HEK293 (cell line): Measurements from ENCODE around the gene FAM3C.

ENCODE experiments used
- CTCF ChIA-PET: fragments of 350-600 bp; formaldehyde crosslinking; extraction: SDS; loops from one replicate; lab custom pipeline; 2021; ENCODE audit warnings: antibody characterized with exemption; lab: Yijun Ruan, JAX
- POLR2A ChIA-PET: fragments of 300-600 bp; formaldehyde crosslinking; extraction: SDS; loops from one replicate; lab custom pipeline; 2020; ENCODE audit warnings: antibody characterized with exemption, inconsistent platforms; lab: Yijun Ruan, JAX
- H3K27ac ChIP-seq: fragments of 200-500 bp; sonication (Bioruptor generic); 2 replicates; pipeline ENCODE4 v1.5.1; 2014; ENCODE audit warnings: low read depth, low read length, control low read depth, inconsistent platforms; ENCODE audit errors: extremely low read depth
- H3K36me3 ChIP-seq, 2 experiments: fragments of 200-500 bp in 1 of 2; sonication (Bioruptor generic) in 1 of 2; 1 replicate in 1 of 2; 2 replicates in 1 of 2; pipeline ENCODE4 v1.5.1; 2014 to 2017; ENCODE audit warnings: inconsistent platforms in 2 of 2, low read length in 2 of 2; ENCODE audit not compliant: control insufficient read depth in 2 of 2, insufficient read depth in 1 of 2
- H3K4me1 ChIP-seq: fragments of 200-500 bp; sonication (Bioruptor generic); 2 replicates; pipeline ENCODE4 v1.5.1; 2014; ENCODE audit warnings: mild to moderate bottlenecking, low read length, inconsistent platforms; ENCODE audit not compliant: control insufficient read depth, insufficient read depth
- H3K4me3 ChIP-seq: 2 replicates; pipeline ENCODE4 v1.5.1; 2011; ENCODE audit warnings: low read depth, mild to moderate bottlenecking, control low read depth, low read length, moderate library complexity
- H3K9me3 ChIP-seq: fragments of 200-500 bp; sonication (Bioruptor generic); 2 replicates; pipeline ENCODE4 v1.5.1; 2014; ENCODE audit warnings: low read depth, low read length, inconsistent platforms; ENCODE audit not compliant: control insufficient read depth, insufficient read depth
- GLI2 ChIP-seq: fragments of 450-650 bp; formaldehyde crosslinking; IDR thresholded peaks from 2 replicates; pipeline ENCODE4; 2017; ENCODE audit warnings: missing biosample characterization, missing genetic modification characterization, low read depth, borderline replicate concordance
- HOXC10 ChIP-seq: sonication (generic); formaldehyde crosslinking; IDR thresholded peaks from 2 replicates; pipeline ENCODE4 v1.8.1; 2023; ENCODE audit warnings: mild to moderate bottlenecking, missing genetic modification reagents
- REPIN1 ChIP-seq: fragments of 450-650 bp; formaldehyde crosslinking; IDR thresholded peaks from 2 replicates; pipeline ENCODE4 v1.5.1; 2017; ENCODE audit warnings: missing biosample characterization, missing genetic modification characterization, low read depth
- YY1 ChIP-seq: fragments of 450-650 bp; formaldehyde crosslinking; IDR thresholded peaks from 2 replicates; pipeline ENCODE4 v1.5.1; 2018; ENCODE audit warnings: missing biosample characterization, missing genetic modification characterization
- ZBTB21 ChIP-seq: fragments of 450-650 bp; formaldehyde crosslinking; IDR thresholded peaks from 2 replicates; pipeline ENCODE4 v1.5.1; 2017; ENCODE audit warnings: missing biosample characterization, missing genetic modification characterization
- ZBTB7A ChIP-seq: fragments of 450-650 bp; formaldehyde crosslinking; IDR thresholded peaks from 2 replicates; pipeline ENCODE4 v1.5.1; 2016; ENCODE audit warnings: low read depth, missing biosample characterization, missing genetic modification characterization
- ZFP69B ChIP-seq: fragments of 450-650 bp; formaldehyde crosslinking; IDR thresholded peaks from 2 replicates; pipeline ENCODE4 v1.5.1; 2016; ENCODE audit warnings: missing biosample characterization, missing genetic modification characterization
- ZNF112 ChIP-seq: fragments of 450-650 bp; formaldehyde crosslinking; IDR thresholded peaks from 2 replicates; pipeline ENCODE4 v1.5.0; 2017; ENCODE audit warnings: missing biosample characterization, missing genetic modification characterization
- ZNF114 ChIP-seq: fragments of 450-650 bp; formaldehyde crosslinking; IDR thresholded peaks from 2 replicates; pipeline ENCODE4 v1.5.0; 2017; ENCODE audit warnings: missing biosample characterization, missing genetic modification characterization
- ZNF146 ChIP-seq: fragments of 450-650 bp; formaldehyde crosslinking; IDR thresholded peaks from 2 replicates; pipeline ENCODE4 v1.5.1; 2016; ENCODE audit warnings: missing biosample characterization, missing genetic modification characterization
- ZNF175 ChIP-seq: fragments of 450-650 bp; formaldehyde crosslinking; IDR thresholded peaks from 2 replicates; pipeline ENCODE4 v1.5.1; 2016; ENCODE audit warnings: missing biosample characterization, missing genetic modification characterization
- ZNF24 ChIP-seq: fragments of 450-650 bp; formaldehyde crosslinking; IDR thresholded peaks from 2 replicates; pipeline ENCODE4 v1.5.1; 2016; ENCODE audit warnings: missing biosample characterization, missing genetic modification characterization
- ZNF302 ChIP-seq: fragments of 450-650 bp; formaldehyde crosslinking; IDR thresholded peaks from 2 replicates; pipeline ENCODE4 v1.5.1; 2016; ENCODE audit warnings: missing biosample characterization, missing genetic modification characterization, low read depth
- ZNF391 ChIP-seq: fragments of 450-650 bp; formaldehyde crosslinking; IDR thresholded peaks from 2 replicates; pipeline ENCODE4 v1.5.1; 2016; ENCODE audit warnings: low read depth, missing biosample characterization, missing genetic modification characterization, borderline replicate concordance
- ZNF394 ChIP-seq: fragments of 450-650 bp; formaldehyde crosslinking; IDR thresholded peaks from 2 replicates; pipeline ENCODE4 v1.5.1; 2016; ENCODE audit warnings: missing biosample characterization, missing genetic modification characterization, mild to moderate bottlenecking, moderate library complexity, borderline replicate concordance
- ZNF404 ChIP-seq: fragments of 450-650 bp; formaldehyde crosslinking; IDR thresholded peaks from 2 replicates; pipeline ENCODE4 v1.5.1; 2017; ENCODE audit warnings: missing biosample characterization, missing genetic modification characterization
- ZNF416 ChIP-seq: fragments of 450-650 bp; formaldehyde crosslinking; IDR thresholded peaks from 2 replicates; pipeline ENCODE4 v1.5.1; 2016; ENCODE audit warnings: missing biosample characterization, missing genetic modification characterization
- ZNF549 ChIP-seq: fragments of 450-650 bp; IDR thresholded peaks from 2 replicates; pipeline ENCODE4 v1.5.1; 2018; ENCODE audit warnings: missing biosample characterization, missing genetic modification characterization, mild to moderate bottlenecking, inconsistent platforms, moderate library complexity
- ZNF560 ChIP-seq: fragments of 450-650 bp; formaldehyde crosslinking; IDR thresholded peaks from 2 replicates; pipeline ENCODE4 v1.5.1; 2017; ENCODE audit warnings: missing biosample characterization, missing genetic modification characterization, borderline replicate concordance
- ZNF629 ChIP-seq: fragments of 450-650 bp; formaldehyde crosslinking; IDR thresholded peaks from 2 replicates; pipeline ENCODE4 v1.5.1; 2017; ENCODE audit warnings: missing biosample characterization, missing genetic modification characterization
- ZNF777 ChIP-seq: fragments of 450-650 bp; formaldehyde crosslinking; IDR thresholded peaks from 2 replicates; pipeline ENCODE4 v1.5.1; 2017; ENCODE audit warnings: missing biosample characterization, missing genetic modification characterization, borderline replicate concordance
- TF ChIP-seq, protein P1 (sequence below): IDR thresholded peaks from 2 replicates; pipeline ENCODE4 v1.6.1; 2011; ENCODE audit warnings: mild to moderate bottlenecking, low read depth, low read length, borderline replicate concordance
- TF ChIP-seq, protein P2 (sequence below): fragments of 450-650 bp; formaldehyde crosslinking; IDR thresholded peaks from 2 replicates; pipeline ENCODE4; 2016; ENCODE audit warnings: missing biosample characterization, missing genetic modification characterization
- TF ChIP-seq, protein P3 (sequence below): fragments of 450-650 bp; formaldehyde crosslinking; IDR thresholded peaks from 2 replicates; pipeline ENCODE4 v1.5.1; 2016; ENCODE audit warnings: missing biosample characterization, missing genetic modification characterization
- TF ChIP-seq, protein P4 (sequence below): fragments of 450-650 bp; formaldehyde crosslinking; IDR thresholded peaks from 2 replicates; pipeline ENCODE4 v1.5.1; 2016; ENCODE audit warnings: missing biosample characterization, missing genetic modification characterization
- TF ChIP-seq, protein P5 (sequence below): fragments of 450-650 bp; formaldehyde crosslinking; IDR thresholded peaks from 2 replicates; pipeline ENCODE4 v1.5.1; 2016; ENCODE audit warnings: missing biosample characterization, missing genetic modification characterization, low read depth
- TF ChIP-seq, protein P6 (sequence below): fragments of 450-650 bp; formaldehyde crosslinking; conservative IDR thresholded peaks from 2 replicates; pipeline ENCODE4 v1.5.1; 2016; ENCODE audit warnings: low read depth, missing biosample characterization, missing genetic modification characterization

Gene FAM3C

DNA sequence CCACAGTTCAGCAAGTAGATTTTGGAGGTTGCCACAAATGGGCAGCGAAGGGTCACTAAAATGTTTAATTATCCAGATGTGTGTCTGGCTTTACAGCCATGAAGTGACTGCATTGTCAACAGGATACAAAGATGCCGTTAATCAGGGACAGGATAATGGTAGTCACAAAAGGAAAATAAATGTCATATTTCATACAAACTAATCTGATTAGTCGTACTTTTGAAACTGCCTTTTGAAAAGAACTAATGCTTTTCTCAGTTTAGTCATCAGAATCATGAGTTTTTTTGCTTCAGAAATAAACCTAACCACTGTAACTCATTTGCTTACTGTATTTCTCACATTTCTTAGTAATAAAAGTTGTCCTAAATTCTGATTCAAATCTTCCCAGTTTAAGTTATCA is 89.5 kb downstream of the FAM3C start:
- no peak overlapping the region for H3K27ac ChIP-seq
- no peak overlapping the region for H3K4me3 ChIP-seq
- POLR2A ChIA-PET: no interaction called here
- no peaks in the 10 kb centered on the region for H3K4me1 ChIP-seq
- TF ChIP-seq YY1 (tag by site-specific recombination) (no peak), ZNF549 (tag by site-specific recombination) (no peak), ZNF146 (no peak), ZNF629 (tag by site-specific recombination) (no peak), HOXC10 (CRISPR knock-in tag) (no peak), ZNF416 (tag by site-specific recombination) (no peak), ZBTB7A (no peak), ZNF391 (tag by site-specific recombination) (no peak), REPIN1 (tag by site-specific recombination) (no peak), ZNF175 (tag by site-specific recombination) (no peak), ZNF24 (tag by site-specific recombination) (no peak), ZNF777 (no peak), ZNF394 (tag by site-specific recombination) (no peak)
- TF ChIP-seq, protein P1, sequence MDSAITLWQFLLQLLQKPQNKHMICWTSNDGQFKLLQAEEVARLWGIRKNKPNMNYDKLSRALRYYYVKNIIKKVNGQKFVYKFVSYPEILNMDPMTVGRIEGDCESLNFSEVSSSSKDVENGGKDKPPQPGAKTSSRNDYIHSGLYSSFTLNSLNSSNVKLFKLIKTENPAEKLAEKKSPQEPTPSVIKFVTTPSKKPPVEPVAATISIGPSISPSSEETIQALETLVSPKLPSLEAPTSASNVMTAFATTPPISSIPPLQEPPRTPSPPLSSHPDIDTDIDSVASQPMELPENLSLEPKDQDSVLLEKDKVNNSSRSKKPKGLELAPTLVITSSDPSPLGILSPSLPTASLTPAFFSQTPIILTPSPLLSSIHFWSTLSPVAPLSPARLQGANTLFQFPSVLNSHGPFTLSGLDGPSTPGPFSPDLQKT: no peak
- TF ChIP-seq, protein P2, sequence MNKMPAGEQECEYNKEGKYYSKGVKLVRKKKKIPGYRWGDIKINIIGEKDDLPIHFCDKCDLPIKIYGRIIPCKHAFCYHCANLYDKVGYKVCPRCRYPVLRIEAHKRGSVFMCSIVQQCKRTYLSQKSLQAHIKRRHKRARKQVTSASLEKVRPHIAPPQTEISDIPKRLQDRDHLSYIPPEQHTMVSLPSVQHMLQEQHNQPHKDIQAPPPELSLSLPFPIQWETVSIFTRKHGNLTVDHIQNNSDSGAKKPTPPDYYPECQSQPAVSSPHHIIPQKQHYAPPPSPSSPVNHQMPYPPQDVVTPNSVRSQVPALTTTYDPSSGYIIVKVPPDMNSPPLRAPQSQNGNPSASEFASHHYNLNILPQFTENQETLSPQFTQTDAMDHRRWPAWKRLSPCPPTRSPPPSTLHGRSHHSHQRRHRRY (tag by site-specific recombination): no peak
- TF ChIP-seq, protein P3, sequence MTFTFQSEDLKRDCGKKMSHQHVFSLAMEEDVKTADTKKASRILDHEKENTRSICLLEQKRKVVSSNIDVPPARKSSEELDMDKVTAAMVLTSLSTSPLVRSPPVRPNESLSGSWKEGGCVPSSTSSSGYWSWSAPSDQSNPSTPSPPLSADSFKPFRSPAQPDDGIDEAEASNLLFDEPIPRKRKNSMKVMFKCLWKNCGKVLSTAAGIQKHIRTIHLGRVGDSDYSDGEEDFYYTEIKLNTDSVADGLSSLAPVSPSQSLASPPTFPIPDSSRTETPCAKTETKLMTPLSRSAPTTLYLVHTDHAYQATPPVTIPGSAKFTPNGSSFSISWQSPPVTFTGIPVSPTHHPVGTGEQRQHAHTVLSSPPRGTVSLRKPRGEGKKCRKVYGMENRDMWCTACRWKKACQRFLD: no peak
- TF ChIP-seq, protein P4, sequence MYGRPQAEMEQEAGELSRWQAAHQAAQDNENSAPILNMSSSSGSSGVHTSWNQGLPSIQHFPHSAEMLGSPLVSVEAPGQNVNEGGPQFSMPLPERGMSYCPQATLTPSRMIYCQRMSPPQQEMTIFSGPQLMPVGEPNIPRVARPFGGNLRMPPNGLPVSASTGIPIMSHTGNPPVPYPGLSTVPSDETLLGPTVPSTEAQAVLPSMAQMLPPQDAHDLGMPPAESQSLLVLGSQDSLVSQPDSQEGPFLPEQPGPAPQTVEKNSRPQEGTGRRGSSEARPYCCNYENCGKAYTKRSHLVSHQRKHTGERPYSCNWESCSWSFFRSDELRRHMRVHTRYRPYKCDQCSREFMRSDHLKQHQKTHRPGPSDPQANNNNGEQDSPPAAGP (tag by site-specific recombination): no peak
- no peaks in the 10 kb centered on the region; the same call in 1 of the 2 replicates for H3K9me3 ChIP-seq
- CTCF ChIA-PET: no interaction called here
- no peaks in the 10 kb centered on the region for H3K36me3 ChIP-seq

DNA sequence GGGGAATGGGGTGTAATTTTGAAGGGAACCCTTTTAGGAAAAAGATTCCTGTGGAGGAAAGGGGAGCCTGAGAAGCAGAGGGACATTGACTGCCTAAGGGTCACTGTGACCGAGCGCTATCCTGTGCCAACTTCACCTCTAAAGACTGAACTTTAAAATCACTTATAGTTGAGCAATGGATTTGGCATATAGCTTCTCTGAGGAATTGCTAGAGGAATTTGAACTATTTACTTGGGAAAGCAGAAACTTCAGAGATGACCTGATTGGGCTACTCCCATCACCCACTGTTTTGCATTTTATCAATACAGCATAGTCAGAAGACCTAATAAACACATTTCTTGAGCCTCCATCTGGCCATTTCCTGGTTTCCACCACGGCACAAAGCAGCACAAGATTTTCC is 91.0 kb downstream of the FAM3C start:
- CTCF ChIA-PET: no interaction called here

More for the DNA sequence above, 91.0 kb downstream of the FAM3C start:
- Histone ChIP-seq H3K4me3 (no peak overlapping the region), H3K9me3 (no peaks in the 10 kb centered on the region), H3K27ac (no peak overlapping the region), H3K4me1 (0 out of 2 replicates have a peak, but pooled peaks cover 2% of the 10 kb centered on the region), H3K36me3 (no peaks in the 10 kb centered on the region)
- TF ChIP-seq ZNF112 (tag by site-specific recombination) (no peak), ZNF302 (tag by site-specific recombination) (no peak), ZBTB21 (tag by site-specific recombination) (no peak), GLI2 (tag by site-specific recombination) (no peak), ZNF146 (no peak), ZNF114 (no peak), ZNF560 (tag by site-specific recombination) (no peak), ZNF404 (tag by site-specific recombination) (no peak), ZFP69B (tag by site-specific recombination) (no peak)
- TF ChIP-seq, protein P5, sequence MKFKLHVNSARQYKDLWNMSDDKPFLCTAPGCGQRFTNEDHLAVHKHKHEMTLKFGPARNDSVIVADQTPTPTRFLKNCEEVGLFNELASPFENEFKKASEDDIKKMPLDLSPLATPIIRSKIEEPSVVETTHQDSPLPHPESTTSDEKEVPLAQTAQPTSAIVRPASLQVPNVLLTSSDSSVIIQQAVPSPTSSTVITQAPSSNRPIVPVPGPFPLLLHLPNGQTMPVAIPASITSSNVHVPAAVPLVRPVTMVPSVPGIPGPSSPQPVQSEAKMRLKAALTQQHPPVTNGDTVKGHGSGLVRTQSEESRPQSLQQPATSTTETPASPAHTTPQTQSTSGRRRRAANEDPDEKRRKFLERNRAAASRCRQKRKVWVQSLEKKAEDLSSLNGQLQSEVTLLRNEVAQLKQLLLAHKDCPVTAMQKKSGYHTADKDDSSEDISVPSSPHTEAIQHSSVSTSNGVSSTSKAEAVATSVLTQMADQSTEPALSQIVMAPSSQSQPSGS (tag by site-specific recombination): no peak
- TF ChIP-seq, protein P6, sequence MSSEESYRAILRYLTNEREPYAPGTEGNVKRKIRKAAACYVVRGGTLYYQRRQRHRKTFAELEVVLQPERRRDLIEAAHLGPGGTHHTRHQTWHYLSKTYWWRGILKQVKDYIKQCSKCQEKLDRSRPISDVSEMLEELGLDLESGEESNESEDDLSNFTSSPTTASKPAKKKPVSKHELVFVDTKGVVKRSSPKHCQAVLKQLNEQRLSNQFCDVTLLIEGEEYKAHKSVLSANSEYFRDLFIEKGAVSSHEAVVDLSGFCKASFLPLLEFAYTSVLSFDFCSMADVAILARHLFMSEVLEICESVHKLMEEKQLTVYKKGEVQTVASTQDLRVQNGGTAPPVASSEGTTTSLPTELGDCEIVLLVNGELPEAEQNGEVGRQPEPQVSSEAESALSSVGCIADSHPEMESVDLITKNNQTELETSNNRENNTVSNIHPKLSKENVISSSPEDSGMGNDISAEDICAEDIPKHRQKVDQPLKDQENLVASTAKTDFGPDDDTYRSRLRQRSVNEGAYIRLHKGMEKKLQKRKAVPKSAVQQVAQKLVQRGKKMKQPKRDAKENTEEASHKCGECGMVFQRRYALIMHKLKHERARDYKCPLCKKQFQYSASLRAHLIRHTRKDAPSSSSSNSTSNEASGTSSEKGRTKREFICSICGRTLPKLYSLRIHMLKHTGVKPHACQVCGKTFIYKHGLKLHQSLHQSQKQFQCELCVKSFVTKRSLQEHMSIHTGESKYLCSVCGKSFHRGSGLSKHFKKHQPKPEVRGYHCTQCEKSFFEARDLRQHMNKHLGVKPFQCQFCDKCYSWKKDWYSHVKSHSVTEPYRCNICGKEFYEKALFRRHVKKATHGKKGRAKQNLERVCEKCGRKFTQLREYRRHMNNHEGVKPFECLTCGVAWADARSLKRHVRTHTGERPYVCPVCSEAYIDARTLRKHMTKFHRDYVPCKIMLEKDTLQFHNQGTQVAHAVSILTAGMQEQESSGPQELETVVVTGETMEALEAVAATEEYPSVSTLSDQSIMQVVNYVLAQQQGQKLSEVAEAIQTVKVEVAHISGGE (tag by site-specific recombination): no peak
- POLR2A ChIA-PET: interaction anchor here (0.5 kb wide), 1 partner anchor 429 kb away, joined by 5 read pairs; no protein-coding TSS in a partner anchor
